HepG2 (cell line): ENCODE results near the gene CHCHD6. TPM values are rescaled to one million over a fixed set of nuclear protein-coding genes. Genes with fewer than 3 reads are reported as not detected.

Experiments used
- ATAC-seq: fragments of 200-7000 bp; cut with Tn5 transposase; 3 replicates; pipeline ENCODE4 v1.9.1; 2020; ENCODE audit warnings: mild to moderate bottlenecking, moderate library complexity
- BruUV-seq: library from RNA; stranded (reverse); fragments of 400-500 nt; replicated peaks from 2 replicates; lab custom pipeline; 2021; lab: Mats Ljungman, UMichigan
- CTCF ChIA-PET: fragments of 300-600 bp; formaldehyde crosslinking; extraction: SDS; loops from one replicate; lab custom pipeline; 2021; ENCODE audit warnings: low total read pairs, inconsistent platforms, low intra/inter-chr PET ratio; lab: Yijun Ruan, JAX
- POLR2A ChIA-PET: fragments of 350-600 bp; sonication (Branson Sonifier 250); formaldehyde crosslinking; loops from one replicate; lab custom pipeline; 2020; ENCODE audit warnings: antibody characterized with exemption, inconsistent platforms; lab: Yijun Ruan, JAX
- DNase-seq: peaks from one replicate; pipeline ENCODE4 v3.0.0-alpha.2; 2015; ENCODE audit warnings: low spot score
- FAIRE-seq: peaks from 3 replicates; lab custom pipeline; 2011; peaks lifted over from hg19 to GRCh38; lab: Jason Lieb, UNC
- H2AFZ ChIP-seq: one replicate; pipeline ENCODE4 v1.6.1; 2011; ENCODE audit warnings: low read length, inconsistent platforms
- H3K27ac ChIP-seq: fragments of 300-600 bp; 3 replicates; pipeline ENCODE4 v1.8.0; 2011; ENCODE audit warnings: mixed run types, mild to moderate bottlenecking, mixed read lengths, low read length, inconsistent platforms; ENCODE audit not compliant: insufficient read depth; ENCODE audit errors: extremely low read length
- H3K27me3 ChIP-seq, 2 experiments: fragments of 200-600 bp in 1 of 2; 2 replicates in 1 of 2; 3 replicates in 1 of 2; pipeline versions ENCODE4 v1.6.0 to v1.8.0; 2011; ENCODE audit warnings: low read length in 2 of 2, mild to moderate bottlenecking in 2 of 2, moderate library complexity in 2 of 2, inconsistent platforms in 1 of 2; ENCODE audit not compliant: insufficient read depth in 2 of 2, control insufficient read depth in 1 of 2
- H3K36me3 ChIP-seq, 2 experiments: fragments of 200-600 bp in 1 of 2; replicated peaks in 1 of 2; 2 replicates in 1 of 2; 3 replicates in 1 of 2; pipeline versions ENCODE4 v1.5.1 to v1.8.0; 2011; ENCODE audit warnings: low read length in 2 of 2, inconsistent platforms in 1 of 2; ENCODE audit not compliant: insufficient read depth in 2 of 2, control insufficient read depth in 1 of 2
- H3K4me1 ChIP-seq: 2 replicates; pipeline ENCODE4 v1.5.1; 2012; ENCODE audit warnings: low read length, inconsistent platforms; ENCODE audit not compliant: insufficient read depth
- H3K4me2 ChIP-seq: 2 replicates; pipeline ENCODE4 v1.6.0; 2011; ENCODE audit warnings: low read depth, low read length, inconsistent platforms
- H3K4me3 ChIP-seq, 3 experiments: fragments of 200-600 bp in 1 of 3; sonication (generic), shearing (Covaris generic) in 1 of 3; replicated peaks in 1 of 3; 2 replicates each; pipeline ENCODE4 v1.5.1; 2011 to 2016; ENCODE audit warnings: low read length in 3 of 3, inconsistent platforms in 2 of 3, low read depth in 2 of 3, mild to moderate bottlenecking in 2 of 3, control low read depth in 1 of 3, mixed read lengths in 1 of 3; ENCODE audit not compliant: insufficient read depth in 1 of 3
- H3K79me2 ChIP-seq: one replicate; pipeline ENCODE4 v1.6.1; 2011; ENCODE audit warnings: low read length, inconsistent platforms; ENCODE audit not compliant: insufficient read depth
- H3K9ac ChIP-seq: 2 replicates; pipeline ENCODE4 v1.6.0; 2011; ENCODE audit warnings: mild to moderate bottlenecking, low read depth, low read length, inconsistent platforms; ENCODE audit not compliant: insufficient read depth
- H3K9me3 ChIP-seq: 2 replicates; pipeline ENCODE4 v1.5.1; 2012; ENCODE audit warnings: mild to moderate bottlenecking, low read length
- H4K20me1 ChIP-seq: 2 replicates; pipeline ENCODE4 v1.6.0; 2011; ENCODE audit warnings: inconsistent platforms, mild to moderate bottlenecking, low read length, moderate library complexity; ENCODE audit not compliant: insufficient read depth
- BHLHE40 ChIP-seq: IDR thresholded peaks from 2 replicates; pipeline ENCODE4 v1.6.1; 2011; ENCODE audit warnings: low read length, improper control_type of control experiment
- DMAP1 ChIP-seq: IDR thresholded peaks from 2 replicates; pipeline ENCODE4 v1.6.1; 2016
- SRSF4 ChIP-seq: fragments of 200-400 bp; formaldehyde crosslinking; IDR thresholded peaks from one replicate; pipeline ENCODE4 v1.6.1; 2018; ENCODE audit warnings: mild to moderate bottlenecking, low read depth, low read length, moderate library complexity; ENCODE audit not compliant: poor library complexity, severe bottlenecking
- ZBTB1 ChIP-seq: sonication (generic); formaldehyde crosslinking; IDR thresholded peaks from 2 replicates; pipeline ENCODE4 v1.4.0; 2020; ENCODE audit warnings: missing genetic modification reagents, borderline replicate concordance
- ZNF138 ChIP-seq: sonication (generic); formaldehyde crosslinking; IDR thresholded peaks from 2 replicates; pipeline ENCODE4 v1.5.0; 2020; ENCODE audit warnings: mild to moderate bottlenecking, low read depth, missing genetic modification reagents
- ZNF230 ChIP-seq: sonication (generic); formaldehyde crosslinking; IDR thresholded peaks from 2 replicates; pipeline ENCODE4 v1.4.0; 2020; ENCODE audit warnings: mild to moderate bottlenecking, missing genetic modification reagents
- ZNF337 ChIP-seq: sonication (generic); formaldehyde crosslinking; IDR thresholded peaks from 2 replicates; pipeline ENCODE4 v1.5.1; 2020; ENCODE audit warnings: missing genetic modification reagents, low read depth, mild to moderate bottlenecking, borderline replicate concordance
- ZNF446 ChIP-seq: sonication (generic); formaldehyde crosslinking; IDR thresholded peaks from 2 replicates; pipeline ENCODE4 v1.5.0; 2020; ENCODE audit warnings: mild to moderate bottlenecking, missing genetic modification reagents
- ZNF549 ChIP-seq: sonication (generic); formaldehyde crosslinking; IDR thresholded peaks from 2 replicates; pipeline ENCODE4 v1.5.0; 2020; ENCODE audit warnings: missing genetic modification reagents
- ZNF557 ChIP-seq: sonication (generic); formaldehyde crosslinking; IDR thresholded peaks from 2 replicates; pipeline ENCODE4 v1.4.0; 2020; ENCODE audit warnings: missing genetic modification reagents
- WGBS: methylation state at CpG from one replicate; pipeline ENCODE4 v1.1.6; 2017; ENCODE audit warnings: low lambda C conversion rate; 5-methylcytosine and 5-hydroxymethylcytosine counted together
- in situ Hi-C: cut with HindIII; loops from 2 replicates; pipeline ENCODE4 v1.10.0; 2017; ENCODE audit warnings: low pct_unique_long_range_greater_than_20kb; ENCODE audit not compliant: extremely low pct_ligation_motif_present
- intact Hi-C: fragments of 100-400 bp; cut with micrococcal nuclease; formaldehyde crosslinking; loops from one replicate; pipeline ENCODE4 v1.10.0; 2022; ENCODE audit not compliant: unreplicated experiment
- polyA plus RNA-seq, 8 experiments: library from polyadenylated mRNA; depleted of rRNA in 3 of 8; stranded (reverse) in 7 of 8; unstranded in 1 of 8; fragments of >200 nt; fragmentation: Illumina TruSeq in 4 of 8; extraction: Trizol in 4 of 8; gene quantifications; 2 replicates each; pipeline versions ENCODE4 v1.2.1 to v1.2.3, GENCODE V29; 2011 to 2016; ENCODE audit warnings: low read depth in 4 of 8, missing spikeins in 1 of 8, mixed read lengths in 1 of 8; ENCODE audit not compliant: insufficient read depth in 1 of 8
- total RNA-seq, 5 experiments: library from RNA; depleted of rRNA; stranded (reverse); fragments of >200 nt; fragmentation: Illumina TruSeq; extraction: Trizol; gene quantifications; 2 replicates each; pipeline ENCODE4 v1.2.3, GENCODE V29; 2016; ENCODE audit warnings: low read depth in 1 of 5
- TF ChIP-seq, protein P1 (sequence below): sonication (generic); formaldehyde crosslinking; IDR thresholded peaks from 2 replicates; pipeline ENCODE4 v1.4.0; 2020; ENCODE audit warnings: missing genetic modification reagents
- TF ChIP-seq, protein P2 (sequence below): sonication (generic); formaldehyde crosslinking; IDR thresholded peaks from 2 replicates; pipeline ENCODE4 v1.5.1; 2020; ENCODE audit warnings: missing genetic modification reagents, mild to moderate bottlenecking, borderline replicate concordance
- TF ChIP-seq, protein P3 (sequence below): IDR thresholded peaks from 2 replicates; pipeline ENCODE4 v1.6.1; 2018; ENCODE audit warnings: missing genetic modification reagents

The CHCHD6 gene
- total and polyA plus RNA-seq, 2 of the 13 experiments (the other 11 are each of a cell fraction or from before 2014, with no cell fraction given), result 20.3 to 20.8 TPM

DNA sequence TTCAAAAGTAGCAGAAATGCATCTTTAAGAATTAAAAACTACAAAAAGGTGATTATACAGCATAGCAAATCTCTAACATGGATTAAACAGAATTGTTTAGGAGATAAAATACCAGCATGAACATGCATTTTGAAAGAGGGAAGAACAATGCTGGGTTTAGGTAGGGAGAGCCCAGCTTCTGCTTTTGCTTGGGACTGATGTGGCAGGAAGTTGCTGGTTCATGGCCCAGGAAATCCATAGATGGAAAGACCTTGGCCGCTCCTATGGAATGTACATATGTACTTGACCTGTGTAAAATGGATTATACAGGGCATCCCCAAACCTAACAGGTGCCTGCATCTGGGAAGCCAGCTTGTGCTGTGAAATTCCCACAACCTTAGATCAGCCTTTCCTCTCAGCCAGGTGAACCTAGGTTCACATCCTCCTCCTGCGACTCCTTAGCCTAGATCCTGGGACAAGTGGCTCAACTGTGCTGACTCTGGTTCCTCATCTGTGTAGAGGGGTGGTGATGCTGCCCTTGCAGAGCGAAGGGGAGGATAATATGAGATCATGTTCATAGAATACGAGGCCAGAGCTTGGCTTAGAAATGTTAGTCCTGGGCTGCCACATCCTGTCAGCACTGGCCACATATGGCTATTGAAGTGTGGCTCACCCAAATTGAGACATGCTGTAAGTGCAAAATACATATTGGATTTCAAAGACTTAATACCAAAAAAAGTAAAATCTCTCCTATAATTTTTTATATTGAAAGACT lies 231.9 kb downstream of the CHCHD6 start (continued):
- no peak for TF ChIP-seq BHLHE40

DNA sequence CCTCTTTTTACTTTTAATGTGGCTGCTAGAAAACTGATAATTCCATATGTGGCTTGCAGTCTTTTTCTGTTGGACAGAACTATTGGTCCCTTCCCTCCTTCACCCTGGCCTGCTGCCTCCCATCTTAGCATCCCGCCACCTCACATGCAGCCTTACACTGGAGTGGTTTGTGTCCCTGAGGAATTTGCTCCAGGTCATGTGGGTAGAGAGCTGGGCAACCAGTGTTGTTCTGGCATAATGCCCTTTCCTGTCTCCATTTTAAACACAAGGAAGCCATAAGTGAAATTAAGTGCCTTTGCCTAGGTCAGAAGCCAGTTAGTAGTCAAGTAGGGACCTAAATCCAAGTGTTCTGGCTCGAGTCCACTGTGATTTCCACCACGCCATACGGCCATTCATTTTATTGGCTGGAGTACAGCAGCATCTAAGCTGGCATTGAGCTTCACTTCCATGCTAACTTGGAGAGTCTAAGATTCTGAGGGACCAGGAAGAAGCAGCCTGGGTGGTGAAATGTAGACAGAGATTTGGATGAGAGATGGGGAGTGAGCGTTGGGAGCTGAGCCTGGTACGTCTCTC lies 232.9 kb downstream of the CHCHD6 start:
- intact Hi-C loops, result no loop called here
- no peak overlapping the region for H3K9ac ChIP-seq
- CTCF ChIA-PET, result no interaction called here
- no peak for DNase-seq
- TF ChIP-seq DMAP1 (CRISPR knock-in tag) (no peak), ZNF446 (no peak), ZNF138 (CRISPR knock-in tag) (no peak), ZNF557 (no peak), ZNF337 (CRISPR knock-in tag) (no peak), ZBTB1 (CRISPR knock-in tag) (no peak), SRSF4 (no peak), ZNF549 (CRISPR knock-in tag) (no peak), ZNF230 (no peak)
- TF ChIP-seq, protein P1, sequence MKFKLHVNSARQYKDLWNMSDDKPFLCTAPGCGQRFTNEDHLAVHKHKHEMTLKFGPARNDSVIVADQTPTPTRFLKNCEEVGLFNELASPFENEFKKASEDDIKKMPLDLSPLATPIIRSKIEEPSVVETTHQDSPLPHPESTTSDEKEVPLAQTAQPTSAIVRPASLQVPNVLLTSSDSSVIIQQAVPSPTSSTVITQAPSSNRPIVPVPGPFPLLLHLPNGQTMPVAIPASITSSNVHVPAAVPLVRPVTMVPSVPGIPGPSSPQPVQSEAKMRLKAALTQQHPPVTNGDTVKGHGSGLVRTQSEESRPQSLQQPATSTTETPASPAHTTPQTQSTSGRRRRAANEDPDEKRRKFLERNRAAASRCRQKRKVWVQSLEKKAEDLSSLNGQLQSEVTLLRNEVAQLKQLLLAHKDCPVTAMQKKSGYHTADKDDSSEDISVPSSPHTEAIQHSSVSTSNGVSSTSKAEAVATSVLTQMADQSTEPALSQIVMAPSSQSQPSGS (CRISPR knock-in tag), result no peak
- TF ChIP-seq, protein P2, sequence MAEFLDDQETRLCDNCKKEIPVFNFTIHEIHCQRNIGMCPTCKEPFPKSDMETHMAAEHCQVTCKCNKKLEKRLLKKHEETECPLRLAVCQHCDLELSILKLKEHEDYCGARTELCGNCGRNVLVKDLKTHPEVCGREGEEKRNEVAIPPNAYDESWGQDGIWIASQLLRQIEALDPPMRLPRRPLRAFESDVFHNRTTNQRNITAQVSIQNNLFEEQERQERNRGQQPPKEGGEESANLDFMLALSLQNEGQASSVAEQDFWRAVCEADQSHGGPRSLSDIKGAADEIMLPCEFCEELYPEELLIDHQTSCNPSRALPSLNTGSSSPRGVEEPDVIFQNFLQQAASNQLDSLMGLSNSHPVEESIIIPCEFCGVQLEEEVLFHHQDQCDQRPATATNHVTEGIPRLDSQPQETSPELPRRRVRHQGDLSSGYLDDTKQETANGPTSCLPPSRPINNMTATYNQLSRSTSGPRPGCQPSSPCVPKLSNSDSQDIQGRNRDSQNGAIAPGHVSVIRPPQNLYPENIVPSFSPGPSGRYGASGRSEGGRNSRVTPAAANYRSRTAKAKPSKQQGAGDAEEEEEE (CRISPR knock-in tag), result no peak
- TF ChIP-seq, protein P3, sequence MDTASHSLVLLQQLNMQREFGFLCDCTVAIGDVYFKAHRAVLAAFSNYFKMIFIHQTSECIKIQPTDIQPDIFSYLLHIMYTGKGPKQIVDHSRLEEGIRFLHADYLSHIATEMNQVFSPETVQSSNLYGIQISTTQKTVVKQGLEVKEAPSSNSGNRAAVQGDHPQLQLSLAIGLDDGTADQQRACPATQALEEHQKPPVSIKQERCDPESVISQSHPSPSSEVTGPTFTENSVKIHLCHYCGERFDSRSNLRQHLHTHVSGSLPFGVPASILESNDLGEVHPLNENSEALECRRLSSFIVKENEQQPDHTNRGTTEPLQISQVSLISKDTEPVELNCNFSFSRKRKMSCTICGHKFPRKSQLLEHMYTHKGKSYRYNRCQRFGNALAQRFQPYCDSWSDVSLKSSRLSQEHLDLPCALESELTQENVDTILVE (CRISPR knock-in tag), result no peak
- in situ Hi-C loops, result no loop called here
- H3K4me2 ChIP-seq, result no peak overlapping the region
- H2AFZ ChIP-seq, result no peak overlapping the region
- H3K79me2 ChIP-seq, result no peaks in the 10 kb centered on the region
- no peak for FAIRE-seq
- H3K4me1 ChIP-seq, result no peaks in the 10 kb centered on the region
- no peak for ATAC-seq
- H3K36me3 ChIP-seq, result peaks cover 0 to 2% of the 10 kb centered on the region in 2 experiments; a peak in 1 of 5 replicates
- H3K9me3 ChIP-seq, result no peaks in the 10 kb centered on the region
- BruUV-seq, result no TSS peak
- POLR2A ChIA-PET, result no interaction called here
- WGBS, result 93% methylated on average over 6 of the region's 6 CpGs
- H3K27ac ChIP-seq, result no peak overlapping the region
- no peaks in the 10 kb centered on the region for H4K20me1 ChIP-seq
- no peaks in the 10 kb centered on the region for H3K27me3 ChIP-seq
- H3K4me3 ChIP-seq, result no peak overlapping the region
